GM23338 (cell line): ENCODE results near the gene RIOX2.

Experiments used
- CTCF ChIP-seq, 2 experiments: fragments of 200-600 bp in 1 of 2; sonication (generic) in 1 of 2; conservative IDR thresholded peaks; 2 replicates each; pipeline versions ENCODE4 v1.5.1 to v1.6.1; 2016 to 2017; ENCODE audit warnings: antibody characterized with exemption in 2 of 2, low read depth in 2 of 2, mild to moderate bottlenecking in 2 of 2, moderate library complexity in 1 of 2
- ETS1 ChIP-seq: IDR thresholded peaks from 2 replicates; pipeline ENCODE4 v1.6.1; 2016; ENCODE audit warnings: antibody characterized with exemption
- EZH2 ChIP-seq: fragments of 200-600 bp; sonication (generic); IDR thresholded peaks from one replicate; pipeline ENCODE4 v1.8.0; 2017; ENCODE audit warnings: antibody characterized with exemption, mild to moderate bottlenecking, low read depth; ENCODE audit not compliant: unreplicated experiment
- EZH2phosphoT487 ChIP-seq: fragments of 200-600 bp; sonication (generic); IDR thresholded peaks from one replicate; pipeline ENCODE4 v1.8.1; 2018; ENCODE audit warnings: antibody characterized with exemption; ENCODE audit not compliant: unreplicated experiment
- JUNB ChIP-seq: IDR thresholded peaks from one replicate; pipeline ENCODE4 v1.6.1; 2016; ENCODE audit warnings: antibody characterized with exemption; ENCODE audit not compliant: unreplicated experiment
- REST ChIP-seq: IDR thresholded peaks from one replicate; pipeline ENCODE4 v1.6.1; 2018; ENCODE audit warnings: antibody characterized with exemption; ENCODE audit not compliant: unreplicated experiment
- STAT1 ChIP-seq: IDR thresholded peaks from one replicate; pipeline ENCODE4 v1.6.1; 2016; ENCODE audit warnings: antibody characterized with exemption; ENCODE audit not compliant: unreplicated experiment
- ZNF114 ChIP-seq: fragments of 250-450 bp; sonication (Bioruptor Pico); IDR thresholded peaks from 2 replicates; pipeline ENCODE4 v1.5.0; 2020; ENCODE audit warnings: mild to moderate bottlenecking, moderate library complexity

GRCh38 chr3:97917813-97918536 is 54.3 kb downstream of the RIOX2 start:
- no peak for TF ChIP-seq CTCF (conservative IDR thresholded peaks at IDR 0.05; ENCODE audit: low read depth in 2 of 2)
- TF ChIP-seq EZH2, result no peak
- TF ChIP-seq JUNB, result no peak
- TF ChIP-seq STAT1, result no peak
- TF ChIP-seq EZH2phosphoT487, result no peak
- TF ChIP-seq REST, result no peak
- TF ChIP-seq ETS1, result no peak
- no peak for TF ChIP-seq ZNF114
